Ascending aorta (tissue), 2 donors: ENCODE results near the gene LRP11. TPM values are rescaled to one million over a fixed set of nuclear protein-coding genes. Genes with fewer than 3 reads are reported as not detected.
"Not testable (repeated sequence)": the region's sequence is repeated elsewhere in the genome, so short reads cannot be mapped to it uniquely, and the experiment has no call there.

Experiments
- DNase-seq, 2 donors: peaks; one replicate each; pipeline ENCODE4 v3.0.0-alpha.2; 2019; ENCODE audit warnings: low spot score in 2 of 2
- H3K27ac ChIP-seq, 2 donors: fragments of 200-600 bp; sonication (generic); one replicate each; pipeline ENCODE4 v1.5.1; 2016 to 2017; ENCODE audit warnings: mild to moderate bottlenecking in 1 of 2
- H3K27me3 ChIP-seq: fragments of 200-600 bp; sonication (generic); one replicate; pipeline ENCODE4 v1.5.1; 2017
- H3K36me3 ChIP-seq, 2 donors: fragments of 200-600 bp; sonication (generic); one replicate each; pipeline ENCODE4 v1.5.1; 2016
- H3K4me1 ChIP-seq, 2 donors: fragments of 200-600 bp; sonication (generic); one replicate each; pipeline ENCODE4 v1.5.1; 2016 to 2017; ENCODE audit warnings: mild to moderate bottlenecking in 1 of 2
- H3K4me3 ChIP-seq, 2 donors: fragments of 200-600 bp; sonication (generic); one replicate each; pipeline ENCODE4 v1.5.1; 2016 to 2017; ENCODE audit warnings: mild to moderate bottlenecking in 1 of 2
- H3K9me3 ChIP-seq, 2 donors: fragments of 200-600 bp; sonication (generic); one replicate each; pipeline ENCODE4 v1.5.1; 2016
- CTCF ChIP-seq, 3 experiments: fragments of 200-600 bp in 2 of 3; fragments of 450-650 bp in 1 of 3; sonication (generic) in 2 of 3; IDR thresholded peaks; one replicate each; pipeline ENCODE4 v1.5.1; 2016 to 2019; ENCODE audit warnings: antibody characterized with exemption in 3 of 3, mild to moderate bottlenecking in 1 of 3, moderate library complexity in 1 of 3
- intact Hi-C: fragments of 100-400 bp; cut with DNase I; formaldehyde crosslinking; loops from one replicate; pipeline ENCODE4 v1.15.1; 2023
- total RNA-seq: library from RNA; depleted of rRNA; stranded (reverse); fragments of >200 nt; gene quantifications from one replicate; pipeline ENCODE4 v1.1.0, GENCODE V29; 2016

LRP11 gene
- total RNA-seq, 1 donor from 2014 or later: 39.1 TPM

- Histone ChIP-seq H3K9me3 (no peaks in the 10 kb centered on the region), H3K36me3 (no peaks in the 10 kb centered on the region), H3K27ac (peak overlapping the region; percentile 77 to 86), H3K27me3 (no peaks in the 10 kb centered on the region), H3K4me3 (no peak overlapping the region), H3K4me1 (peaks cover 12 to 26% of the 10 kb centered on the region in 2 donors)
- TF ChIP-seq CTCF (IDR thresholded peaks at IDR 0.05): no peak
- intact Hi-C loops: loop anchor here (2.0 kb wide), 2 partner anchors 27 to 31 kb away; partner anchors contain the start of genes LRP11 and RAET1G
- peak in 1 of 2 donors; percentile 73 for DNase-seq
Observed at GRCh38 chr6:149895833-149896271, 31.7 kb upstream of the LRP11 start.

GRCh38 chr6:149895048-149895590 lies 31.0 kb upstream of the LRP11 start:
- Histone ChIP-seq H3K27ac (peak overlapping the region; percentile 77 to 86), H3K4me1 (peaks cover 12 to 26% of the 10 kb centered on the region in 2 donors), H3K4me3 (no peak overlapping the region), H3K36me3 (no peaks in the 10 kb centered on the region), H3K27me3 (no peaks in the 10 kb centered on the region), H3K9me3 (no peaks in the 10 kb centered on the region)
- peak in 1 of 2 donors; percentile 77 for DNase-seq
- no peak for TF ChIP-seq CTCF (IDR thresholded peaks at IDR 0.05)
- intact Hi-C loops: no loop called here

DNA sequence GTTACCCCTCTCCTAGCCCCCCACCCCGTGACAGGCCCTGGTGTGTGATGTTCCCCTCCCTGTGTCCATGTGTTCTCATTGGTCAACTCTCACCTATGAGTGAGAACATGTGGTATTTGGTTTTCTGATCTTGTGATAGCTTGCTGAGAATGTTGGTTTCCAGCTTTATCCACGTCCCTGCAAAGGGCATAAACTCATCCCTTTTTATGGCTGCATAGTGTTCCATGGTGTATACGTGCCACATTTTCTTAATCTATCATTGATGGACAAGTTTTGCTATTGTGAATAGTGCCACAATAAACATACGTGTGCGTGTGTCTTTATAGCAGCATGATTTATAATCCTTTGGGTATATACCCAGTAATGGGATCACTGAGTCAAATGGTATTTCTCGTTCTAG lies 27.7 kb upstream of the LRP11 start:
- H3K27me3 ChIP-seq, H3K27ac ChIP-seq, H3K4me3 ChIP-seq, H3K36me3 ChIP-seq, H3K9me3 ChIP-seq, intact Hi-C loops, DNase-seq: not testable (repeated sequence)
- H3K4me1 ChIP-seq: peaks cover 6 to 20% of the 10 kb centered on the region in 2 donors

GRCh38 chr6:149891259-149891658 lies 27.1 kb upstream of the LRP11 start:
- H3K27ac ChIP-seq: no peak overlapping the region

GRCh38 chr6:149890629-149891045 lies 26.5 kb upstream of the LRP11 start:
- peaks cover under 1 to 9% of the 10 kb centered on the region in 2 donors for H3K4me1 ChIP-seq
- H3K4me3 ChIP-seq: no peak overlapping the region
- DNase-seq: no peak
- intact Hi-C loops: no loop called here
- H3K27me3 ChIP-seq: no peaks in the 10 kb centered on the region
- TF ChIP-seq CTCF (IDR thresholded peaks at IDR 0.05): no peak
- no peak overlapping the region for H3K27ac ChIP-seq
- no peaks in the 10 kb centered on the region for H3K36me3 ChIP-seq
- no peaks in the 10 kb centered on the region for H3K9me3 ChIP-seq

More at GRCh38 chr6:149891259-149891658, 27.1 kb upstream of the LRP11 start:
- Histone ChIP-seq H3K4me1 (peaks cover 3 to 14% of the 10 kb centered on the region in 2 donors), H3K36me3 (no peaks in the 10 kb centered on the region), H3K9me3 (no peaks in the 10 kb centered on the region), H3K4me3 (no peak overlapping the region), H3K27me3 (no peaks in the 10 kb centered on the region)
- TF ChIP-seq CTCF (IDR thresholded peaks at IDR 0.05): no peak
- intact Hi-C loops: no loop called here
- no peak for DNase-seq

DNA sequence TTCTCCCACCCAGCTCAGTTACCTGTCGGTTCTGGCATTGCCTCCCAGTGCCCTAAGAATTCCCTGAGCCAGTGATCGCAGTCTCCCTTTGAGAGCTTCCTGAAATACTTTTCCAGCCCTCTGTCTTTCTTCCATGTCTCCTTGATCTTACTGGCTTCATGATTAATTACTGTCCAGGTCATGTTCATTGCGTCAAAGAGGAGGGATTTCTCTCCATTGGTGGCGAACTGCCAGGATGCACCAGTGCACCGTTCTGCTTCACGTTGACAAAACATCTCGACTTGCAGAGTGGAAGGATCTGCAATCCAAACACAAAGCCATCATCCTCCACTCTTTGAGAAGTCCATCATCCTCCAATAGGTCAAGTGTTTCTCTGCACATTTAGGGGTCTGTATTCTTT lies 25.2 kb upstream of the LRP11 start:
- no peaks in the 10 kb centered on the region for H3K4me1 ChIP-seq
- no peak for TF ChIP-seq CTCF (IDR thresholded peaks at IDR 0.05)
- no peaks in the 10 kb centered on the region for H3K36me3 ChIP-seq
- DNase-seq: no peak
- no peaks in the 10 kb centered on the region for H3K9me3 ChIP-seq
- H3K27ac ChIP-seq: no peak overlapping the region
- no peak overlapping the region for H3K4me3 ChIP-seq
- no peaks in the 10 kb centered on the region for H3K27me3 ChIP-seq
- intact Hi-C loops: no loop called here
